Astrocyte (in vitro differentiated cells and primary cell): ENCODE measurements around the gene UGCG.

Experiments
- EZH2 ChIP-seq: IDR thresholded peaks from 2 replicates; pipeline ENCODE4 v1.6.1; 2012; ENCODE audit warnings: mild to moderate bottlenecking, low read length, inconsistent platforms; ENCODE audit not compliant: insufficient read depth
- TF ChIP-seq, protein P1 (sequence below): IDR thresholded peaks from 2 replicates; pipeline ENCODE4 v1.5.1; 2011; ENCODE audit warnings: low read depth, mild to moderate bottlenecking, inconsistent platforms, low read length, moderate library complexity; ENCODE audit not compliant: insufficient read depth

DNA sequence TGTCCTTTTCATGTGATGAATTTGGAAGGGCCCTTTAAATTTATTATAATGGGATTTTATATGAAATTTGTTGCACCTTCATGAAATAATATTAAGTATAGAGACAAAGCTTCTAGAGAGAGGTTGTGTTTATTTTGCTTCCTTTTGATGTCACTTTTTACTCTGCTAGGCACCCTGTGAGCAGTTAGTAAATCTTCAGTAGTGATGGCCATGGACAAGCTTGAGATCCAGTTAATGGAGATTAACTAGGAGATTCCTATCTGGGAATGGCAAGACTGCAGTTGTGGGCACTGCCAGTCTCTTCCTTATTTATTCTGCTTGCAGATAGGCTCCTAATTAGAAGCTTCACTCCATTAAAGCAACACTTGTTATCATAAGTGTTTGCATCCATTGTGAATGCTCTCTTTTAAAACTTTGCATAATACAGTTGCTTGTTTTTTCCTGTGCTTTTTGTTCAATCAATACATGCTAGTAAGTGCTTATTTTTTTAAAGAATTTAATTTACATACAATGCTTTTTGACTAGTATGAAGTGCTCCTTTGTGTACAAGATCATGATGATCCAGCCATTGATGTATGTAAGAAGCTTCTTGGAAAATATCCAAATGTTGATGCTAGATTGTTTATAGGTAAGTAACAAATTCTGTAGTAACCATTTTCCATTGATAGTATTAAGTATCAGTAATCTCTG lies 25.9 kb downstream of the UGCG start:
- TF ChIP-seq, protein P1, sequence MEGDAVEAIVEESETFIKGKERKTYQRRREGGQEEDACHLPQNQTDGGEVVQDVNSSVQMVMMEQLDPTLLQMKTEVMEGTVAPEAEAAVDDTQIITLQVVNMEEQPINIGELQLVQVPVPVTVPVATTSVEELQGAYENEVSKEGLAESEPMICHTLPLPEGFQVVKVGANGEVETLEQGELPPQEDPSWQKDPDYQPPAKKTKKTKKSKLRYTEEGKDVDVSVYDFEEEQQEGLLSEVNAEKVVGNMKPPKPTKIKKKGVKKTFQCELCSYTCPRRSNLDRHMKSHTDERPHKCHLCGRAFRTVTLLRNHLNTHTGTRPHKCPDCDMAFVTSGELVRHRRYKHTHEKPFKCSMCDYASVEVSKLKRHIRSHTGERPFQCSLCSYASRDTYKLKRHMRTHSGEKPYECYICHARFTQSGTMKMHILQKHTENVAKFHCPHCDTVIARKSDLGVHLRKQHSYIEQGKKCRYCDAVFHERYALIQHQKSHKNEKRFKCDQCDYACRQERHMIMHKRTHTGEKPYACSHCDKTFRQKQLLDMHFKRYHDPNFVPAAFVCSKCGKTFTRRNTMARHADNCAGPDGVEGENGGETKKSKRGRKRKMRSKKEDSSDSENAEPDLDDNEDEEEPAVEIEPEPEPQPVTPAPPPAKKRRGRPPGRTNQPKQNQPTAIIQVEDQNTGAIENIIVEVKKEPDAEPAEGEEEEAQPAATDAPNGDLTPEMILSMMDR, result no peak
- no peak for TF ChIP-seq EZH2
